ENCODE data around the gene SNX27.

DNA sequence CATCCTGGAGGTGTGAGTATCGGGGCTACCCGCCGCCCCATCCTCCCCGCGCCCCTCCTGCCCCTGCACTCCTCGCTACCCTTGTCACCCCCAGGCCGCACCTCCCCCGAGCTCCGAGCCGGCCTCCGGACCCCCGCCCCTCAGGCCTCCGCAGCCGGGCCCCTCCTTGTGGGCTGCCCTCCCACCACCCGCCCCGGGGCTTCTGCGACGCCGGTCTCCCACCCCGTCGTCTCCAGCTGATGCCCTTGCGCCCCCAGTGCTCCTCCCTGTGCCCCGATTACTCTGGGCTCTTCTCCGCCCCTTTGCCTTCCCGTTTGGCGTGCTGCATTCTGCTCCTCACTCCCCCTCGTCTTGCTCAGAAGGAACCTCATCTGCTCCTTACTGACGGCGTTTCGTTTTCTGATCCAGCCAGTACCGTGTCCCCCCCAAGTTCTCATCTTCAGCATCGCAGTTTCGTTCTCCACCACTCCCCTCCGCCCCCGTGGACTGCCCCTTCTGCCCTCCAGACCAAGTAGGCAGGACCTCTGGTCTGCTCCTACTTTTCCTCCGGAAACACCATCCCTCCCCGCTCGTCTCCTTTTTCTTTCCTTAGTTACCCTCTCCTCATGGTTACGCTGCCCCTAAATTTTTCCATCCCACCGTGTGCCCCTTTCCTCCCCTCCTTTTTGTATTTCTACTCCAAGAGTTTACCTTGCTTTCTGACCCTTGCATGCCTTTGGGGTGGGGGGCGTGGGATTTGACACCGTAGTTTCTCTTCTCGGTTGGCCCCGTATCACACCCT lies 841 bp downstream of the SNX27 start:
- no peak for TF ChIP-seq NR2C2 (CRISPR knock-in tag; IDR thresholded peaks at IDR 0.05)
- no peak for TF ChIP-seq ZNF121 (CRISPR knock-in tag; IDR thresholded peaks at IDR 0.05)
- no peak for TF ChIP-seq ZNF263 (CRISPR knock-in tag; IDR thresholded peaks at IDR 0.05; ENCODE audit: low read depth)
- no peak for TF ChIP-seq FOXP1 (CRISPR knock-in tag; IDR thresholded peaks at IDR 0.05; ENCODE audit: borderline replicate concordance)
- no peak for TF ChIP-seq CTCF (IDR thresholded peaks at IDR 0.05)
- TF ChIP-seq, protein P1, sequence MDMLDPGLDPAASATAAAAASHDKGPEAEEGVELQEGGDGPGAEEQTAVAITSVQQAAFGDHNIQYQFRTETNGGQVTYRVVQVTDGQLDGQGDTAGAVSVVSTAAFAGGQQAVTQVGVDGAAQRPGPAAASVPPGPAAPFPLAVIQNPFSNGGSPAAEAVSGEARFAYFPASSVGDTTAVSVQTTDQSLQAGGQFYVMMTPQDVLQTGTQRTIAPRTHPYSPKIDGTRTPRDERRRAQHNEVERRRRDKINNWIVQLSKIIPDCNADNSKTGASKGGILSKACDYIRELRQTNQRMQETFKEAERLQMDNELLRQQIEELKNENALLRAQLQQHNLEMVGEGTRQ (CRISPR knock-in tag; IDR thresholded peaks at IDR 0.05) = no peak
- no peak for TF ChIP-seq AFF4 (CRISPR knock-in tag; IDR thresholded peaks at IDR 0.05; ENCODE audit: borderline replicate concordance)

Measured in WTC11 (cell line).